ENCODE results near the gene CLEC14A. TPM values are rescaled to one million over a fixed set of nuclear protein-coding genes. Genes with fewer than 3 reads are reported as not detected.

CLEC14A gene
- total RNA-seq, 1 donor from 2014 or later = 0.34 TPM

DNA sequence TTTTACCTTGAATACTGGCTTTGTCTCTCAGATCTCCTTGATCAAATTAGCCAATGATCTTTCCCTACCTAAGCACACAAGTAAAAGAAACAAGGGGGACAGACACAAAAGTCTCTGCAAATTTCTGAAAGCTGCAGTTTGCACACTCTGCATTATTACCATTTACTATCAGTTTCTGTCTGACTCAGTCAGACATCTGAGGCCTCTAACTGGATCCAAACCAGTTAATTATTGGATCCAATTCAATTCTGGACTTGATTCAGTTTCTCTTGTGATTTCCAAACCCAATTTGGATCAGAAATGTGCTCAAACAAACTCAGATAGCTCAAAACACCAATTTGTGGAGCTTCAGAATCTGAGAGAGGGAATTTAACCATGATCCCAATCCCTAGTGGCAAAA is 31.6 kb downstream of the CLEC14A start:
- H3K36me3 Mint-ChIP-seq = no peaks in the 10 kb centered on the region
- H3K4me3 Mint-ChIP-seq = no peak overlapping the region
- H3K4me1 Mint-ChIP-seq (ENCODE audit: unreplicated experiment) = no peaks in the 10 kb centered on the region
- TF ChIP-seq, protein P1, sequence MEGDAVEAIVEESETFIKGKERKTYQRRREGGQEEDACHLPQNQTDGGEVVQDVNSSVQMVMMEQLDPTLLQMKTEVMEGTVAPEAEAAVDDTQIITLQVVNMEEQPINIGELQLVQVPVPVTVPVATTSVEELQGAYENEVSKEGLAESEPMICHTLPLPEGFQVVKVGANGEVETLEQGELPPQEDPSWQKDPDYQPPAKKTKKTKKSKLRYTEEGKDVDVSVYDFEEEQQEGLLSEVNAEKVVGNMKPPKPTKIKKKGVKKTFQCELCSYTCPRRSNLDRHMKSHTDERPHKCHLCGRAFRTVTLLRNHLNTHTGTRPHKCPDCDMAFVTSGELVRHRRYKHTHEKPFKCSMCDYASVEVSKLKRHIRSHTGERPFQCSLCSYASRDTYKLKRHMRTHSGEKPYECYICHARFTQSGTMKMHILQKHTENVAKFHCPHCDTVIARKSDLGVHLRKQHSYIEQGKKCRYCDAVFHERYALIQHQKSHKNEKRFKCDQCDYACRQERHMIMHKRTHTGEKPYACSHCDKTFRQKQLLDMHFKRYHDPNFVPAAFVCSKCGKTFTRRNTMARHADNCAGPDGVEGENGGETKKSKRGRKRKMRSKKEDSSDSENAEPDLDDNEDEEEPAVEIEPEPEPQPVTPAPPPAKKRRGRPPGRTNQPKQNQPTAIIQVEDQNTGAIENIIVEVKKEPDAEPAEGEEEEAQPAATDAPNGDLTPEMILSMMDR (conservative IDR thresholded peaks at IDR 0.05) = no peak
- peaks cover 4% of the 10 kb centered on the region for H3K9me3 Mint-ChIP-seq
- H3K27me3 Mint-ChIP-seq = peaks cover 4% of the 10 kb centered on the region
- no peak for DNase-seq (ENCODE audit: extremely low spot score, unreplicated experiment)
- H3K27ac Mint-ChIP-seq = no peak overlapping the region

DNA sequence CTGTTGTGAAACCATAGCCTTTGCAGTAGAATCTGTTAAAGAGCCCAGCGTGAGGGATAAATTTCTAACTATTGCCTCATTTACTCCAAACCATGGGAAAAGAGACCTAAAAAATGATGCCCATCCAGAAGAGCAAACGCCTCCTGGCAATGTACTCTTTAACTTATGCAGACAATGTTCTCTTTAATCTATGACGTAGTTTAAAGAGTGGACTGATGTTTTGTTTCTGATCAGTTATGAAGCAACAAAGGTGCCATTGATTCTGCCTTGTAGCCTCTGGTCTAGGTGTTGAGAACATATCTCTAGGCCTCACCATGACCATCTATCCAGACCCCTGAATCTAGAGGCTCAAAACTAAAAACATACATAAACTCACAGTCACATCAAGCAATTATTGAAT is 34.8 kb downstream of the CLEC14A start:
- H3K9me3 Mint-ChIP-seq = peaks cover 4% of the 10 kb centered on the region
- H3K36me3 Mint-ChIP-seq = no peaks in the 10 kb centered on the region
- no peak overlapping the region for H3K4me3 Mint-ChIP-seq
- no peak for DNase-seq (ENCODE audit: extremely low spot score, unreplicated experiment)
- no peak overlapping the region for H3K27ac Mint-ChIP-seq
- no peaks in the 10 kb centered on the region for H3K4me1 Mint-ChIP-seq (ENCODE audit: unreplicated experiment)
- TF ChIP-seq, protein P1 (conservative IDR thresholded peaks at IDR 0.05) = no peak
- H3K27me3 Mint-ChIP-seq = no peaks in the 10 kb centered on the region

DNA sequence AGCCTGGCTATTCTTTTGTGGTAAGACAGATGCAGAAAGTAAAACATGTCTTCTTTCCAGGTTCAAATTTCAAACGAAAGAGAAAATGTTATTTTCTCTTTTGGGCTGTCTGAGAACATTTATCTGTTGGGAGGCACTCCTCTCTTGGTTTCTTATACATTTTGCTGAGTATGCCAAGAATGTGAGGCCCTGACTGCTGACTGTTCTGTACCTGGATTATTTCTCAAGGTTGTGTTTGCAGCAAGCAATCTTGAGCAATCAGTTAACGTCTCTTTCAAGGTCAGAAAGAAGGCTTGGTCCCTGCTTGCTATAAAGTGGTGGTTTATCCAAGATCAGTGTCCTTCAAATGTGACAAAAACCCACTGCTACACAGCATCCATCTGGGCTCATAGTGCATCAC is 38.3 kb downstream of the CLEC14A start:
- Mint-ChIP-seq H3K4me3 (no peak overlapping the region), H3K36me3 (no peaks in the 10 kb centered on the region), H3K4me1 (ENCODE audit: unreplicated experiment) (no peaks in the 10 kb centered on the region), H3K9me3 (no peaks in the 10 kb centered on the region), H3K27me3 (peaks cover 23% of the 10 kb centered on the region), H3K27ac (peak overlapping the region; percentile 13)
- DNase-seq (ENCODE audit: extremely low spot score, unreplicated experiment) = no peak
- TF ChIP-seq, protein P1 (conservative IDR thresholded peaks at IDR 0.05) = no peak

DNA sequence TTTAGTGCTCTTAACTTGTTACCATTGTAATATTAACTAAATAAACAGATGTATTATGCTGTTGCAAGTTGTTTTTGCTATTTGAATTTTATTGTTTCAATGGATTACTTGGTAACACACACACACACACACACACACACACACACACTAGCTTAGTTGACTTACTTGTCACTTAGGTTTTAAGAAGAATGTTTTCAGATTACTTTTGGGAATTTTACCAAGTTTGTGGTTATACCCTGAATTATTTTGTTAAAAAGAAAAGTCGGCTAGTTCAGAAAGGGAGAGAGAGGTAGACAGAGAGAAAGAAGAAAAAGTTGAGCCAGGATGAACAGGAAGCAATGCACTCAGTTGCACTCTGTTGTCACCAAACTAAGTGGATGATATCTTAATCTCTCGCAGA is 42.9 kb downstream of the CLEC14A start:
- Mint-ChIP-seq H3K36me3 (peaks cover 5% of the 10 kb centered on the region), H3K4me3 (no peak overlapping the region), H3K27me3 (peaks cover 65% of the 10 kb centered on the region), H3K4me1 (ENCODE audit: unreplicated experiment) (peaks cover 10% of the 10 kb centered on the region), H3K9me3 (no peaks in the 10 kb centered on the region), H3K27ac (no peak overlapping the region)
- DNase-seq (ENCODE audit: extremely low spot score, unreplicated experiment) = no peak
- TF ChIP-seq, protein P1 (conservative IDR thresholded peaks at IDR 0.05) = no peak

DNA sequence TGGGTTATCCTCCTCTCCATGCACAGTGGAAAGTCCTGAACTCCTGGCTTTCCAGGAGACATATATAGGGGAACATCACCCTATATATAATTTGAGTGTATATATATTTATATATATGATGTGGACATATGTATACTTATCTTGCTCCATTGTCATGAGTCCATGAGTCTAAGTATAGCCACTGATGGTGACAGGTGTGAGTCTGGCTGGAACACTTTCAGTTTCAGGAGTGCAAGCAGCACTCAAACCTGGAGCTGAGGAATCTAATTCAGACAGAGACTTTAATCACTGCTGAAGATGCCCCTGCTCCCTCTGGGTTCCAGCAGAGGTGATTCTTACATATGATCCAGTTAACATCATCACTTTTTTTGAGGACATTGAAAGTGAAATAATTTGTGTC is 43.8 kb downstream of the CLEC14A start:
- Mint-ChIP-seq H3K36me3 (peaks cover 5% of the 10 kb centered on the region), H3K4me3 (peak overlapping the region; percentile 87), H3K4me1 (ENCODE audit: unreplicated experiment) (peaks cover 10% of the 10 kb centered on the region), H3K27me3 (peaks cover 74% of the 10 kb centered on the region), H3K27ac (no peak overlapping the region), H3K9me3 (no peaks in the 10 kb centered on the region)
- TF ChIP-seq, protein P1 (conservative IDR thresholded peaks at IDR 0.05) = no peak
- no peak for DNase-seq (ENCODE audit: extremely low spot score, unreplicated experiment)

DNA sequence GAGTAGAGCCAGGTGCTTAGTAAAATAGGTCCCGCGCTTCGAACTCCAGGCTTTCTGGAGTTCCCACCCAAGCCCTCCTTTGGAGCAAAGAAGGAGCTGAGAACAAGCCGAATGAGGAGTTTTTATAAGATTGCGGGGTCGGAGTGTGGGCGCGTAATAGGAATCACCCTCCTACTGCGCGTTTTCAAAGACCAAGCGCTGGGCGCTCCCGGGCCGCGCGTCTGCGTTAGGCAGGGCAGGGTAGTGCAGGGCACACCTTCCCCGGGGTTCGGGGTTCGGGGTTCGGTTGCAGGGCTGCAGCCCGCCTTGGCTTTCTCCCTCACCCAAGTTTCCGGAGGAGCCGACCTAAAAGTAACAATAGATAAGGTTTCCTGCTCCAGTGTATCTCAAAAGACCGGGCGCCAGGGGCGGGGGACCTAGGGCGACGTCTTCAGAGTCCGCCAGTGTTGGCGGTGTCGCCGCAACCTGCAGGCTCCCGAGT is 44.6 kb downstream of the CLEC14A start:
- TF ChIP-seq, protein P1 (conservative IDR thresholded peaks at IDR 0.05) = no peak
- Mint-ChIP-seq H3K4me1 (ENCODE audit: unreplicated experiment) (peaks cover 10% of the 10 kb centered on the region), H3K4me3 (peak overlapping the region; percentile 87), H3K27me3 (peaks cover 82% of the 10 kb centered on the region), H3K27ac (no peak overlapping the region), H3K9me3 (no peaks in the 10 kb centered on the region), H3K36me3 (peaks cover 5% of the 10 kb centered on the region)
- no peak for DNase-seq (ENCODE audit: extremely low spot score, unreplicated experiment)
